BJ (cell line): ENCODE results near the gene ARL5A. TPM values are rescaled to one million over a fixed set of nuclear protein-coding genes. Genes with fewer than 3 reads are reported as not detected.

Experiments used
- CTCF ChIA-PET: fragments of 350-600 bp; formaldehyde crosslinking; extraction: SDS; loops from one replicate; lab custom pipeline; 2021; ENCODE audit warnings: antibody characterized with exemption, inconsistent platforms; lab: Yijun Ruan, JAX
- POLR2A ChIA-PET: fragments of 300-600 bp; sonication (Branson Sonifier 250); formaldehyde crosslinking; extraction: SDS; loops from one replicate; lab custom pipeline; 2021; ENCODE audit warnings: antibody characterized with exemption; lab: Charles Lee
- DNase-seq: peaks from one replicate; pipeline ENCODE4 v3.0.0-alpha.2; 2011; ENCODE audit warnings: low read depth
- H3K27me3 ChIP-seq: 2 replicates; pipeline ENCODE4 v1.6.0; 2011; ENCODE audit warnings: low read length; ENCODE audit not compliant: control insufficient read depth, insufficient read depth
- H3K36me3 ChIP-seq: 2 replicates; pipeline ENCODE4 v1.5.1; 2011; ENCODE audit warnings: low read length; ENCODE audit not compliant: control insufficient read depth, insufficient read depth
- H3K4me3 ChIP-seq: 2 replicates; pipeline ENCODE4 v1.5.1; 2011; ENCODE audit warnings: low read depth, mild to moderate bottlenecking, control low read depth, low read length
- CTCF ChIP-seq: IDR thresholded peaks from 2 replicates; pipeline ENCODE4 v1.5.1; 2011; ENCODE audit warnings: low read depth, mild to moderate bottlenecking, control low read depth, inconsistent platforms, low read length, moderate library complexity; ENCODE audit not compliant: insufficient read depth
- polyA plus RNA-seq: library from polyadenylated mRNA; depleted of rRNA; stranded (reverse); fragments of >200 nt; gene quantifications from 2 replicates; pipeline ENCODE4 v1.2.3, GENCODE V29; 2011

The ARL5A gene
- polyA plus RNA-seq, 1 experiment = 9.3 TPM

DNA sequence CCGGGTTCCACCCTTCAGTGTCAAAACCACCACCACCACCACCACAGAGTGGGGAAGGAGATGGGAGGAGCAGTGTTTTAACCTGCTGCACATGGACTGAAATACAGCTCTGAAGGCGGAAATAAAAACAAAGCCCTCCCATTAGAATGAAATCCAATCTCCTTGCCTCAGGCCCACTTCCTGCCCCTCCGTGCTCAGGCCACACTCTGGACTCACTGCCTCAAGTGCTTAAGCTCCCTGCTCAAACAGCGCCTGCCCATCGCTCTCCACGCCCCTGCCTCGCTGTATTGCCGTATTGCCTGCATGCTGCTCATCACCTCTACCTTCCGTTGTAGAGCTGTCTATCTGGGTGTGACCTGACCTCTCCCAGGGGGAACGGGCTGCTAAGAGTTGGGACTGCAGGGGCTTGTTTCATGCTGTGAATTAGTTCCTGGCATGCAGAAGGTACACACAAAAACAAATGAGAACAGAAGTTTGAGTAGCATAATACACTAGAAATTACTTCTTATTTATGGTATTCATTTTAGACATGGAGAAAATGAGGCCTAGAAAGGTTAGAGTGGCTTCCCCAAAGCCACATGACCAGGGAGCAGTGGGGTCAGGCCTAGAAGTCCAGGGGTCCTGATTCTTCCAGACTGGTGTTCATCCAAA, 62.3 kb downstream of the ARL5A start:
- H3K36me3 ChIP-seq = no peaks in the 10 kb centered on the region
- no peak overlapping the region for H3K4me3 ChIP-seq
- no peak for DNase-seq
- ChIA-PET CTCF (interaction anchor here (1.3 to 1.8 kb wide), 2 partner anchors 10 to 260 kb away, joined by 4 read pairs; no protein-coding TSS in a partner anchor), POLR2A (no interaction called here)
- TF ChIP-seq CTCF = no peak
- H3K27me3 ChIP-seq = no peaks in the 10 kb centered on the region

DNA sequence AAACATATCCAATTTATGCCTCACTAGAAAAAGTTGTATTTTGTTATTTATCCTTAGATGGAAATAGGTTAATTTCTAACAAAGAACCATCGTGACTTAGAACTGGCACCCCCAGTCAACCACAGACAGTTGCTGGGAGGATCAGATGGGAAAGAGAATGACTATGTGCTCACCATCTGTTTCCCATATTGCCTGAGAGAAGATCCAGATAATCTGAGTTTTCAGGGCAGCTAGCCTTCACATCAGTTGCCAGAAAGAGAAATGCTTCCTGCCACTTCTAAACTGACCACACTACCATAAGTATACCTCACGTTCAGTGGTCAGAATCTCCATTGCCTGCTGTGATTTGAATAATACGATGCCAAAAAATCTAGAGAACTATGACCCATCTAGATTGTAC, 65.5 kb downstream of the ARL5A start:
- ChIA-PET POLR2A (no interaction called here), CTCF (no interaction called here)
- no peak for DNase-seq
- no peak for TF ChIP-seq CTCF
- no peak overlapping the region for H3K4me3 ChIP-seq
- no peaks in the 10 kb centered on the region for H3K27me3 ChIP-seq
- H3K36me3 ChIP-seq = no peaks in the 10 kb centered on the region

DNA sequence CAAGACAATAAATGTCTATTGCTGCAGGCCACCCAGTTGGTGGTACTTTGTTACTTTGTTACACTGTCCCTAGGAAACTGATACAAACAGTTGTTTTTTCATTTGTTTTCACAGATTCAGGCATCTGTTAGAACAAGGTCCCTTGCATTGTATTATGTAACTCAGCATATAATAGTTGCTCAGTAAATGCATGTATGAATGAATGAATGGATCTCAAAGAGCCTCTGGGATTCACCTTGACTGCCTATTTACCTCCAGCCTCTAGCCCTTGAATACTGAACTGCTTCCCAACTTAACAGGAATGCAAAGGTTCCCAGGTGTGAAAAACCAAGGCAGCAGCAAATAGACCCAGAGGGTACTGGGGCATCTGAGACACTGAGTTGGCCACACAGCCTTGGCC, 66.5 kb downstream of the ARL5A start:
- no peaks in the 10 kb centered on the region for H3K36me3 ChIP-seq
- no peaks in the 10 kb centered on the region for H3K27me3 ChIP-seq
- TF ChIP-seq CTCF = no peak
- POLR2A ChIA-PET = no interaction called here
- CTCF ChIA-PET = no interaction called here
- no peak overlapping the region for H3K4me3 ChIP-seq
- no peak for DNase-seq

DNA sequence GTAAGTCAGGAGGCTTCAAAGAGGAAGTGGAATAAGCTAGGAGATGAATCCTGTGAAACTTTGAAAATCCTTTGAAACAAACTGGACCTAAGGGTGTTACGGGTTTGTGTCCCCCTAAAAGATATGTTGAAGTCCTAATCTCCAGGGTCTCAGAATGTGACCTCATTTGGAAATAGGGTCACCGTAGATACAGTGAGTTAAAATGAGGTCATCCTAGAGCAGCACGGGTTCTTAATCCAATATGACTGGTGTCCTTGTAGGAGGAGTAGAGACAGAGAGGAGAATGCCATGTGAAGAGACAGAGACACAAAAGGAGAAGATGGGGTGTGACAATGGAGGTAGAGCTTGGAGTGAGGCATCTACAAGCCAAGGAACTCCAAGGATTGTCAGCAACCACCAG, 67.0 kb downstream of the ARL5A start:
- no peak overlapping the region for H3K4me3 ChIP-seq
- ChIA-PET POLR2A (no interaction called here), CTCF (no interaction called here)
- no peaks in the 10 kb centered on the region for H3K36me3 ChIP-seq
- TF ChIP-seq CTCF = no peak
- no peaks in the 10 kb centered on the region for H3K27me3 ChIP-seq
- no peak for DNase-seq

DNA sequence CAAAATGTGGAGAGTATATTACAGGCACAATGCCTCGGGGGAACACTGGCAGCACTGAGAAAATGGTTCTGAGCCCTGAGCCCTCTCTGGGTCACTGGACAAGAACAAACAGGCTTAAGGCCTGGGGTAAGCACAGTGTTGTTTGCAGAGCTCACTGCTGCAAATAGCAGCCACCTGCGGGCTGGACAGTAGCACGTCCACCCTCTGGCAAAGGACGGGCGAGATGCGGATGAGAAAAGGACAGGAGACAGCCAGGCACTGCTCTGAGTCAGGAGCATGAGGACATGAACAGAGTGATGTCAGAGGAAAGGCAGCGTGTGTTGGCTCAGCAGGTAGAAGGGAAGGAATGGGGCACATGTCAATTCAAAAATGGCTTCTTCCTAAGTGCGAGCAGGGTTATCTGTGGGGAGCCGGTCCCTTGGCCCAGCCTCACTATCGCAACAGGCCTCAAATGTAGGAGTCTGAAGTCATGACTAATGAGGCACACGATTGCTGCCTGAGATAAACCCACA, 68.0 kb downstream of the ARL5A start:
- no peak for TF ChIP-seq CTCF
- no peaks in the 10 kb centered on the region for H3K27me3 ChIP-seq
- POLR2A ChIA-PET = no interaction called here
- CTCF ChIA-PET = no interaction called here
- H3K36me3 ChIP-seq = no peaks in the 10 kb centered on the region
- no peak overlapping the region for H3K4me3 ChIP-seq
- no peak for DNase-seq
